ENCODE data around the gene ASIC4. TPM values are rescaled to one million over a fixed set of nuclear protein-coding genes. Genes with fewer than 3 reads are reported as not detected.

ASIC4 gene
- polyA plus RNA-seq, 1 donor (not counting 4 experiments of a cell fraction or from before 2014, with no cell fraction given): not detected

DNA sequence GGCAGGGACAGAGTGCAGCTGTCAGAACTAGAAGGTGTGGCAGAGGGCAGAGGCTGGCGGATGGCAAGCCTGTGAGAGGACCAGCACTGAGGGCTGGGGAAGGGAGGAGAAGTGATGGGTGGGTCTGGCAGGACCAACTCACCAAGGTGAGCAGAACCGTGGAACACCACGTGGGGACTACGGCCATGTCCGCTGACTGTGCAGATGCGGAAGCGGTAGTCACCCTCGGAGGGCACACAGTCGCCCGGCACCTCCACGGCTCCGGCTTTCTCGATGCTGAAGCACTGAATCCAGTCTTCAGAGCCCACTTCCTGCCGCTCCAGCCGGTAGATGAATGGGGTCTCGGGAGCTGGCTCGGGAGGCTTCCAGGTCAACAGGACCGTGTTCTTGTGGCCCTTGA, 52.8 kb downstream of the ASIC4 start:
- H3K36me3 ChIP-seq (ENCODE audit: control insufficient read depth in 2 of 2, extremely low read depth in 1 of 2, insufficient read depth in 2 of 2, low read length in 2 of 2): no peaks in the 10 kb centered on the region
- no peaks in the 10 kb centered on the region for H4K20me1 ChIP-seq (ENCODE audit: control insufficient read depth, extremely low read depth, insufficient read depth, low read length)
- no peak overlapping the region for H3K4me3 ChIP-seq (ENCODE audit: control insufficient read depth in 2 of 3, extremely low read depth in 1 of 3, insufficient read depth in 2 of 3, low read depth in 1 of 3, low read length in 3 of 3)
- H3K9me3 ChIP-seq (ENCODE audit: control insufficient read depth, low read depth, low read length): no peaks in the 10 kb centered on the region
- H3K27ac ChIP-seq (ENCODE audit: control insufficient read depth, insufficient read depth, low read length): no peak overlapping the region
- no peak for FAIRE-seq
- no peaks in the 10 kb centered on the region for H3K79me2 ChIP-seq (ENCODE audit: control insufficient read depth, insufficient read depth, low read length)
- H3K4me2 ChIP-seq (ENCODE audit: control insufficient read depth, extremely low read depth, insufficient read depth, low read depth, low read length): no peak overlapping the region
- TF ChIP-seq EZH2 (IDR thresholded peaks at IDR 0.05; ENCODE audit: low read length): no peak
- no peaks in the 10 kb centered on the region for H3K9me1 ChIP-seq (ENCODE audit: control insufficient read depth, extremely low read depth, insufficient read depth, low read length)
- no peaks in the 10 kb centered on the region for H3K27me3 ChIP-seq (ENCODE audit: control insufficient read depth, extremely low read depth, insufficient read depth, low read length)
- DNase-seq (ENCODE audit: low read depth, low spot score): no peak
- dilution Hi-C loops (cut with MboI; ENCODE audit: extremely low pct_ligation_motif_present, low sequenced_read_pairs): no loop called here
- no peak overlapping the region for H2AFZ ChIP-seq (ENCODE audit: control insufficient read depth, low read length)
- H3K4me1 ChIP-seq (ENCODE audit: control insufficient read depth, extremely low read depth, insufficient read depth, low read length): peaks cover 7% of the 10 kb centered on the region
- H3K9ac ChIP-seq (ENCODE audit: control insufficient read depth, extremely low read depth, insufficient read depth, low read length): no peak overlapping the region

DNA sequence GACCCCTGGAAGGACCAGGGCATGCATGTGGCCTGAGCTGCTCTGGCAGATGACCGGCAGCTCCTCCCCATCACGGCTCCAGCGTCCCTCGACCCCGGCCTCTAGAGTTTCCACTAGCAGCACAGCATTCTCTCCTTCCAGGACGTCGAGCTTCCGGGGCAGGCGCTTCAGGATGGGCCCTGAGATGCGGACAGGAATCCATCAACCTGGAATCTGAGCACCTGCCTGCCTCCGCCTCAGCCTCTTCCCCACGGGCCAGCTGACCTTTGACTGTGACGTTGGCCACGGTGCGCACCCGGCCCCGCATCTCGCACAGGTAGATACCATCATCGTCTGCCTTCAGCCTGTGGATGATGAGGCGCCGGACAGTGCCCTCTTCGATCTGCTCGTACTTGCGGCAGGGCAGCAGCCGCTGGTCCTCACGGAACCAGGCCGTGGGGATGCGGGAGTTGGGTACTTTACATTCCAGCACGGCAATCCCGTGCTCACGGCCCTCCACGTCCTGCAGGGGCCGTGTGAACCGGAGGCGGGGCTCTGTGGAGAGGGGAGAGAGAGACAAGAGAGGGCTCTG, 53.6 kb downstream of the ASIC4 start:
- TF ChIP-seq, protein P1, sequence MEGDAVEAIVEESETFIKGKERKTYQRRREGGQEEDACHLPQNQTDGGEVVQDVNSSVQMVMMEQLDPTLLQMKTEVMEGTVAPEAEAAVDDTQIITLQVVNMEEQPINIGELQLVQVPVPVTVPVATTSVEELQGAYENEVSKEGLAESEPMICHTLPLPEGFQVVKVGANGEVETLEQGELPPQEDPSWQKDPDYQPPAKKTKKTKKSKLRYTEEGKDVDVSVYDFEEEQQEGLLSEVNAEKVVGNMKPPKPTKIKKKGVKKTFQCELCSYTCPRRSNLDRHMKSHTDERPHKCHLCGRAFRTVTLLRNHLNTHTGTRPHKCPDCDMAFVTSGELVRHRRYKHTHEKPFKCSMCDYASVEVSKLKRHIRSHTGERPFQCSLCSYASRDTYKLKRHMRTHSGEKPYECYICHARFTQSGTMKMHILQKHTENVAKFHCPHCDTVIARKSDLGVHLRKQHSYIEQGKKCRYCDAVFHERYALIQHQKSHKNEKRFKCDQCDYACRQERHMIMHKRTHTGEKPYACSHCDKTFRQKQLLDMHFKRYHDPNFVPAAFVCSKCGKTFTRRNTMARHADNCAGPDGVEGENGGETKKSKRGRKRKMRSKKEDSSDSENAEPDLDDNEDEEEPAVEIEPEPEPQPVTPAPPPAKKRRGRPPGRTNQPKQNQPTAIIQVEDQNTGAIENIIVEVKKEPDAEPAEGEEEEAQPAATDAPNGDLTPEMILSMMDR (optimal IDR thresholded peaks at IDR 0.05 in 1 of 3, IDR thresholded peaks at IDR 0.05 in 1 of 3, conservative IDR thresholded peaks at IDR 0.05 in 1 of 3; ENCODE audit: extremely low read depth in 1 of 3, insufficient read depth in 2 of 3, low read length in 3 of 3): no peak
- TF ChIP-seq EZH2 (IDR thresholded peaks at IDR 0.05; ENCODE audit: low read length): no peak
- Histone ChIP-seq H3K4me2 (ENCODE audit: control insufficient read depth, extremely low read depth, insufficient read depth, low read depth, low read length) (no peak overlapping the region), H4K20me1 (ENCODE audit: control insufficient read depth, extremely low read depth, insufficient read depth, low read length) (no peaks in the 10 kb centered on the region), H3K9me3 (ENCODE audit: control insufficient read depth, low read depth, low read length) (no peaks in the 10 kb centered on the region), H3K9me1 (ENCODE audit: control insufficient read depth, extremely low read depth, insufficient read depth, low read length) (no peaks in the 10 kb centered on the region), H3K36me3 (ENCODE audit: control insufficient read depth in 2 of 2, extremely low read depth in 1 of 2, insufficient read depth in 2 of 2, low read length in 2 of 2) (no peaks in the 10 kb centered on the region), H3K4me1 (ENCODE audit: control insufficient read depth, extremely low read depth, insufficient read depth, low read length) (peaks cover 8% of the 10 kb centered on the region), H3K9ac (ENCODE audit: control insufficient read depth, extremely low read depth, insufficient read depth, low read length) (no peak overlapping the region), H3K4me3 (ENCODE audit: control insufficient read depth in 2 of 3, extremely low read depth in 1 of 3, insufficient read depth in 2 of 3, low read depth in 1 of 3, low read length in 3 of 3) (no peak overlapping the region), H3K27me3 (ENCODE audit: control insufficient read depth, extremely low read depth, insufficient read depth, low read length) (no peaks in the 10 kb centered on the region), H2AFZ (ENCODE audit: control insufficient read depth, low read length) (no peak overlapping the region), H3K79me2 (ENCODE audit: control insufficient read depth, insufficient read depth, low read length) (no peaks in the 10 kb centered on the region), H3K27ac (ENCODE audit: control insufficient read depth, insufficient read depth, low read length) (no peak overlapping the region)
- no peak for DNase-seq (ENCODE audit: low read depth, low spot score)
- dilution Hi-C loops (cut with MboI; ENCODE audit: extremely low pct_ligation_motif_present, low sequenced_read_pairs): no loop called here
- FAIRE-seq: no peak

DNA sequence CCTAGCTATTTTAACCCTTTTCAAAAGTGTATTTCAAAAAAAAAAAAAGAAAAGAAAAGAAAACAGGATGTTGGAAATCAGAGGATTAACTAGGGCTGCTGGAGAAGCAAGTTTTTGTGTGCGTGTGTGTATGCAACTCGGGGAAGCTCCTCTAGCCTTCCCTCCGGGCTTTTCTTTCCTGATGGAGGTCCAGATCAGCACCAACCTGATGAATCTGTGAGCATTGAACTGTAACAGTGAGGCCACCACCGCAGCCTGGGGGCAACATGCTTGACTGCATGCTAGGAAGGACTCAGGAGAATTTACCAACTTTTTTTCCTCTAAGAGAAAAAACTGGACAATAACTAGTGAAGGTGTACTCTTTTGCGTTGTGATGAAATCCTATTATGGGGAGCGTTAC, 54.8 kb downstream of the ASIC4 start:
- H3K4me1 ChIP-seq (ENCODE audit: control insufficient read depth, extremely low read depth, insufficient read depth, low read length): peaks cover 8% of the 10 kb centered on the region
- dilution Hi-C loops (cut with MboI; ENCODE audit: extremely low pct_ligation_motif_present, low sequenced_read_pairs): no loop called here
- no peak for DNase-seq (ENCODE audit: low read depth, low spot score)
- no peaks in the 10 kb centered on the region for H3K9me3 ChIP-seq (ENCODE audit: control insufficient read depth, low read depth, low read length)
- no peaks in the 10 kb centered on the region for H4K20me1 ChIP-seq (ENCODE audit: control insufficient read depth, extremely low read depth, insufficient read depth, low read length)
- H3K27ac ChIP-seq (ENCODE audit: control insufficient read depth, insufficient read depth, low read length): no peak overlapping the region
- no peaks in the 10 kb centered on the region for H3K9me1 ChIP-seq (ENCODE audit: control insufficient read depth, extremely low read depth, insufficient read depth, low read length)
- no peak overlapping the region for H3K4me2 ChIP-seq (ENCODE audit: control insufficient read depth, extremely low read depth, insufficient read depth, low read depth, low read length)
- no peaks in the 10 kb centered on the region for H3K36me3 ChIP-seq (ENCODE audit: control insufficient read depth in 2 of 2, extremely low read depth in 1 of 2, insufficient read depth in 2 of 2, low read length in 2 of 2)
- no peak overlapping the region for H3K4me3 ChIP-seq (ENCODE audit: control insufficient read depth in 2 of 3, extremely low read depth in 1 of 3, insufficient read depth in 2 of 3, low read depth in 1 of 3, low read length in 3 of 3)
- H3K79me2 ChIP-seq (ENCODE audit: control insufficient read depth, insufficient read depth, low read length): no peaks in the 10 kb centered on the region
- no peak overlapping the region for H2AFZ ChIP-seq (ENCODE audit: control insufficient read depth, low read length)
- no peak for FAIRE-seq
- no peaks in the 10 kb centered on the region for H3K27me3 ChIP-seq (ENCODE audit: control insufficient read depth, extremely low read depth, insufficient read depth, low read length)
- H3K9ac ChIP-seq (ENCODE audit: control insufficient read depth, extremely low read depth, insufficient read depth, low read length): no peak overlapping the region
- TF ChIP-seq EZH2 (IDR thresholded peaks at IDR 0.05; ENCODE audit: low read length): no peak
- TF ChIP-seq, protein P1 (optimal IDR thresholded peaks at IDR 0.05 in 1 of 3, IDR thresholded peaks at IDR 0.05 in 1 of 3, conservative IDR thresholded peaks at IDR 0.05 in 1 of 3; ENCODE audit: extremely low read depth in 1 of 3, insufficient read depth in 2 of 3, low read length in 3 of 3): no peak
